SH-SY5Y (cell line): ENCODE data around the gene CYP2U1.

Experiments
- GATA2 ChIP-seq: IDR thresholded peaks from 2 replicates; pipeline ENCODE4 v1.6.1; 2011; ENCODE audit warnings: mild to moderate bottlenecking, low read depth, low read length
- GATA3 ChIP-seq: IDR thresholded peaks from 2 replicates; pipeline ENCODE4 v1.6.1; 2011; ENCODE audit warnings: low read depth, mild to moderate bottlenecking, low read length, moderate library complexity

DNA sequence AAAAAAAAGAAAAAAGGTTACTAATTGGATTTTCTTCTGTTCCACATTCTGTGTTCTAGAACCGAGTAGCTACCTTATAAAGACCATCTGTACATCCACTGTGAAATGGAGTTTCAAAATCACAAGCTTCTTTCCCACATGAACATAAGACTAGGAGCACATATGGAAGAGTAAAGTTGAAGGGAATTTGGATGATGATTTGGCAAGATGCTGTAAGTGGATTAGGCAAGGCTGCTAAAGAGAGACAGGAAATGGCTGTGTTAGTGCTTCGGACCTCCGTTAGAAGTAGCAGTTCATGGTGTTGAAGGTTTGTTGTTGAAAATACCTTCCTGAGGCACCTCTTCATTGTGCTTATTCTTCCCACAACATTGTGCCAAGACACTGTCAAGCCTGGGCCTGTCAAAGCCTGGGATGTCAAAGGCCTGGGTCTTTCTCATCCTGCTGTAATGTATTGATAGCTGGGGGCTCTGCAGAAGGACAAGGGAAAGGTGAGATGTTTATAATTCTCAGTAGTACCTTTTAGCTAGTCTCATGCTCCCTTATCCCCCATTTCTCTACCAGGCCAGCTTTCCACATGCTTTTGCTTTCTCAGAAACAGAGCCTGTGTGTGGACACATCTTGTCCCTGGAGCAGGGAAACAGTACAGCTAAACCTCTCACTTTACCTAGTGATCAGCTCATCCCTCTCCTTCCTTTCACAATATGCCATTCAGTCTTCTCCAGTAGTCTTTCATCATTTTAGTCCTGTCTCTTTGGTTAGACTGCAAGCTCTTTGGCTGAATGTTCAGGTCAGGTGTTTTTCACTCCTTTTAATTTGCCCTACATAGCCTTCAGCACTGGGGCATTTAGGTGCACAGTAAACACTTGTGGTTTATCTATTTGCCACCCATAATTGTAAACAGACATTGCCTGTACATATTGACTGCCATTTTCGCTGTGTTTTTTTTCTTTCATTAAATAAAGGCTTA lies 37.9 kb upstream of the CYP2U1 start:
- TF ChIP-seq GATA2 (no peak), GATA3 (no peak)
